GM19455 (cell line): Measurements from ENCODE around the gene KLHDC10.
"Not testable (repeated sequence)": the region's sequence is repeated elsewhere in the genome, so short reads cannot be mapped to it uniquely, and the experiment has no call there.

Source experiments
- ATAC-seq: cut with Tn5 transposase; IDR thresholded peaks from one replicate; pipeline ENCODE4 v1.9.1; 2021; ENCODE audit not compliant: unreplicated experiment

KLHDC10 gene

GRCh38 chr7:130141161-130141883, 71.0 kb downstream of the KLHDC10 start:
- no peak for ATAC-seq

- ATAC-seq: no peak
Measured at GRCh38 chr7:130141884-130142653, 71.7 kb downstream of the KLHDC10 start.

- no peak for ATAC-seq
Measured at GRCh38 chr7:130142654-130143333, 72.5 kb downstream of the KLHDC10 start.

GRCh38 chr7:130143334-130143732, 73.0 kb downstream of the KLHDC10 start:
- ATAC-seq: no peak

- ATAC-seq: no peak
Measured at GRCh38 chr7:130143986-130144311, 73.6 kb downstream of the KLHDC10 start.

GRCh38 chr7:130144312-130145171, 74.2 kb downstream of the KLHDC10 start:
- ATAC-seq: no peak

- no peak for ATAC-seq
Measured at GRCh38 chr7:130145424-130146100, 75.2 kb downstream of the KLHDC10 start.

GRCh38 chr7:130146142-130146541, 75.8 kb downstream of the KLHDC10 start:
- ATAC-seq: not testable (repeated sequence)

GRCh38 chr7:130146693-130147405, 76.5 kb downstream of the KLHDC10 start:
- no peak for ATAC-seq

- no peak for ATAC-seq
Measured at GRCh38 chr7:130147710-130148325, 77.5 kb downstream of the KLHDC10 start.

GRCh38 chr7:130148561-130148960, 78.2 kb downstream of the KLHDC10 start:
- ATAC-seq: no peak

GRCh38 chr7:130149281-130150139, 79.2 kb downstream of the KLHDC10 start:
- no peak for ATAC-seq

- no peak for ATAC-seq
Measured at GRCh38 chr7:130150587-130150986, 80.3 kb downstream of the KLHDC10 start.

- ATAC-seq: no peak
Measured at GRCh38 chr7:130151591-130152492, 81.5 kb downstream of the KLHDC10 start.

GRCh38 chr7:130152493-130153210, 82.3 kb downstream of the KLHDC10 start:
- no peak for ATAC-seq

- no peak for ATAC-seq
Measured at GRCh38 chr7:130153211-130153908, 83.0 kb downstream of the KLHDC10 start.
